ENCODE results near the gene KANSL1.

- TF ChIP-seq, protein P1, sequence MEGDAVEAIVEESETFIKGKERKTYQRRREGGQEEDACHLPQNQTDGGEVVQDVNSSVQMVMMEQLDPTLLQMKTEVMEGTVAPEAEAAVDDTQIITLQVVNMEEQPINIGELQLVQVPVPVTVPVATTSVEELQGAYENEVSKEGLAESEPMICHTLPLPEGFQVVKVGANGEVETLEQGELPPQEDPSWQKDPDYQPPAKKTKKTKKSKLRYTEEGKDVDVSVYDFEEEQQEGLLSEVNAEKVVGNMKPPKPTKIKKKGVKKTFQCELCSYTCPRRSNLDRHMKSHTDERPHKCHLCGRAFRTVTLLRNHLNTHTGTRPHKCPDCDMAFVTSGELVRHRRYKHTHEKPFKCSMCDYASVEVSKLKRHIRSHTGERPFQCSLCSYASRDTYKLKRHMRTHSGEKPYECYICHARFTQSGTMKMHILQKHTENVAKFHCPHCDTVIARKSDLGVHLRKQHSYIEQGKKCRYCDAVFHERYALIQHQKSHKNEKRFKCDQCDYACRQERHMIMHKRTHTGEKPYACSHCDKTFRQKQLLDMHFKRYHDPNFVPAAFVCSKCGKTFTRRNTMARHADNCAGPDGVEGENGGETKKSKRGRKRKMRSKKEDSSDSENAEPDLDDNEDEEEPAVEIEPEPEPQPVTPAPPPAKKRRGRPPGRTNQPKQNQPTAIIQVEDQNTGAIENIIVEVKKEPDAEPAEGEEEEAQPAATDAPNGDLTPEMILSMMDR (IDR thresholded peaks at IDR 0.05) = no peak
- no peak for TF ChIP-seq POLR2AphosphoS5 (IDR thresholded peaks at IDR 0.05)
Measured at GRCh38 chr17:46108120-46108519, 85.1 kb downstream of the KANSL1 start.
